SH-SY5Y (cell line): ENCODE data around the gene ZNF446.

Experiments used
- GATA2 ChIP-seq: IDR thresholded peaks from 2 replicates; pipeline ENCODE4 v1.6.1; 2011; ENCODE audit warnings: mild to moderate bottlenecking, low read depth, low read length
- GATA3 ChIP-seq: IDR thresholded peaks from 2 replicates; pipeline ENCODE4 v1.6.1; 2011; ENCODE audit warnings: low read depth, mild to moderate bottlenecking, low read length, moderate library complexity

ZNF446 gene

DNA sequence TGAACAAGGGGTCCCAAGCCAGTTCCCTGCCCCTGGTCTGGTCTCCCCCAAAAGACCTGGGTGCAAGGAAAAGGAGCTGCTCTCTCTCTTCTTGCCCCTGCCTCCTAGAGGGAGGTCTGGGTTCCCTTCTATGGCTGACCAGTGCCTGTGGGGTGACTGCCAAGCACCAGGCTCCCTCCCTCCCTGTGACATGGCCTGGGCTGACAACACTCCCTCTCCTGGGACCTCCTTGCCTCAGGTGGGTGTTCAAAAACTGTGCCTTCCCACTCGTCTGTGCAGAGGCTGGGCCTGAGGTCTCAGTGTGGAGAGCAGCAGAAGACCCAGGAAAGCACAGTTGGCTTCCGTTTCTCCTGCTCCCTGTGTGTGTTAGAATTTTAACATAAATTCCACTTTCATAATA lies 4.7 kb downstream of the ZNF446 start:
- TF ChIP-seq GATA3 (no peak), GATA2 (no peak)

DNA sequence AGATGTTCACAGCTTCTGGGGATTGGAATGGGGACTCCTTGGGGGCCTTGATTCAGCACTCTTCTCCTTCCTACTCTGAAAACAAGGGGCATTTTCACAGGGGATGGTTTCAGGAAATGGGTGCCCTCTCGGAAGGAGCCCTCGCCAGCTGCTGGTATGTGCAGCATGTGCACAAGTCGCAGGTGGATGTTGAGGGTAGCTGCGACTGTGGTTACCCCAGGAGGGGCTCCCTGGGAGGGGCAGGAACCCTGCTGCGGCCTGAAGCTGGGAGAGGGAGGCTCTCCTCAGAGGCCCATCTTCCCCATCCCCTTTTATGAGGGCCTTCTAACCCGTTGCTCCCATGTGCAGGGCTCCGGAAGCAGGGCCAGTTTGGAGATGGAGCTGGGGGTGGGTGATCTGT lies 6.2 kb downstream of the ZNF446 start:
- TF ChIP-seq GATA3 (no peak), GATA2 (no peak)

DNA sequence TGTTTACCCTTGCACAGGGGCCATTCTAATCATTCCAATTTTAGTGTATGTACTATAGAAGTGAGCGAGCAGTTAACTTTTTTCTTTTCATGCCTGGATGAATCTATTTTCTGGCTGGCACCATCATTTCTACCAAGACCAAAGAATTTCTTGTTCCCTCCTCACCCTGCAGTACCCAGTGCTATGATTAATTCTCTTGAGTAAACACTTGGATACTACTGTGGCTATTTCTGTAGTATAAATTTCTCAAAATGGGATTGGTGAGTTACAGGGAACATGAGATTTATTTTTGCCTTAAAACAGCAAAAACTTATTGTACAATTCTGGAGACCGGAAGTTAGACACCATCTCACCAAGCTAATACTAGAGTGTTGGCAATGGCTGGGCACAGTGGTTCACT lies 7.6 kb downstream of the ZNF446 start:
- TF ChIP-seq GATA3 (no peak), GATA2 (no peak)

DNA sequence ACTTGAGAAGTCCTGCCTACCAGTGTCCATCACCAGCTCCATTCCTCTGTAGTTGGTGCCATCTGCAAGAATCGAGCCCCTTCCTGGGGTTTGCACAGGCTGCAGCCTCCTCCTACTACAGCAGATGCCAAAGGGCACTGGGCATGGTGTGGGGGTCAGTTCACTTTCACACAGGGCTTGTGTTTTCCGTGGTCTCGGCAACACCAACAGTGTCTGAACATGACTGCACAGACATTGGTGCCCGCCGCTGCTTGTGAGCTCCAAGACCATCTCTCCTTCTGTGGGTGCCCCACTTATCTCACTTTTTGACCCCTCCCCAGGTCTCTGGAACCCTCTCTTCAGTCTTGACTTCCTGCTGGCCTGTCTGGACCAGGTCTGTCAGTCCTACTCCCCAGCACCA lies 15.2 kb downstream of the ZNF446 start:
- TF ChIP-seq GATA3 (no peak), GATA2 (no peak)

DNA sequence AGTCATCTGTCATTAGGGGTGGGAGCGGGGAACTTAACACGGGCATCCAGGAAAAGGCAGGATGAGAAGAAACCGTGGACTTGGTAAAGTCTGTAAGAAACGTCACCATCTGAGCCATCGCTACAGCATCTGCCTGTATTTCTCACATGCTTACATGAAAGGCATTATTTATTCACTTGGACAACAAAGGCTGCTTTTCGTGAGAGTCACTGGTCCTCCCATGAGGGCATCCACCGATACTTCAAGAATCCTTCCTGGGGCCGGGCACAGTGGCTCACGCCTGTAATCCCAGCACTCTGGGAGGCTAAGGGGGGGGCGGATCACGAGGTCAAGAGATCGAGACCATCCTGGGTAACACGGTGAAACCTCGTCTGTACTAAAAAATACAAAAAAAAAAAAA lies 16.1 kb downstream of the ZNF446 start:
- TF ChIP-seq GATA2 (no peak), GATA3 (no peak)

DNA sequence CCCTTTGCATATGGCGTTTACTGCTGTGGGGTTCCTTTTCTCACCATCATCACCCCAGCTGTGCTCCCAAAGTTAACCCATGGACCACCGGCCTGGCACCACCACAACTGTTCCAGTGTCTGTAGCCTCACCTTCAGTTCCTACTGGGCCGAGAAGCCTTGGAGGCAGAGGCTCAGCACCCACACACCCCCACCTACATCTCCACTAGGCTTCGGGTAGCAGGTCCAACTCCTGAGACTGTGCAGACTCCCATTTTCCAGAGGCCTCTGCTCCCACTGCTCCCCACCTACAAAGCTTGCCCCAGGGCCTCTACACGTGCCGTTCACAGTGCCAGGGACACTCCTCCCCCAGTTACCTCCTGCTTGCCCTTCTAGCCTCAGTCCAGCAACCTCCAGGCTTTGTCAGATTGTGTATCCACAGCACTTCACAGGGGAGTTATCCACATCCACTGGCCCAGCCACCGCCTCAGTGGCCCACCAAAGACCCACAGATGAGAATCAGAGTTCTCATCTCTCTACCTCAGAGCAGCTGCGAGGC lies 21.6 kb downstream of the ZNF446 start:
- TF ChIP-seq GATA3: no peak
- TF ChIP-seq GATA2: no peak

DNA sequence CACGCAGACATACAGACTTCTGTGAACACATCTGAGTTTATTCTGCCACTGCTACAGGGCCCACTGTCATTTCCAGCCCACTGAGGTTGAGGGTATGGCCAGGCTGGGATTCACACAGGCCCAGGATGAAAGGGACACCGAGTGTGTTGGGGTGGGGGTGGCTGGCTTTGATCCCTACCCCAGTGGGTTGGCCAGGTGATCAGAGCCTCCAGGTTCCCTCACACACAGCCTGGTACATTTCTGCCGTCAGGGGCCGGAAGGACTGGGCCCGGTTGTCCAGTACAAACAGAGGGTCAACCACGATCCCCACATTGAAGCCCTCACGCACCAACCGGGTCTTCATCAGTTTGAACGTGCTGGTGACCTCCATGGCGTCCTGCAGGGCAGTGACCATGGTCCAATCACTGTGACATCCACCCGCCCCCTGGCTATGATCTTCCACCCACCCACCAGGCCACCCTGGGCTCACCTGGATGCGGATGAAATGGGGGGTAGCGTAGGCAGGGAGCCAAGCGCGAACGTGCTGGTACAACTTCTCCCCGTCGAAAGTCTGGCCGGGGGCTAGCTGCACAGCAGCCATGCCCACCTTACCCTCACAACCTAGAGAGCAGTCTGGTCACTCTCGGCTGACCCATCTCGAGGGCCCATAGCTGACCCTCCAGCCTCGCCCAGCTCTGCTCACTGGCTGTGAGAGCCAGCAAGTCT lies 22.3 kb downstream of the ZNF446 start:
- TF ChIP-seq GATA2: no peak
- TF ChIP-seq GATA3: no peak

DNA sequence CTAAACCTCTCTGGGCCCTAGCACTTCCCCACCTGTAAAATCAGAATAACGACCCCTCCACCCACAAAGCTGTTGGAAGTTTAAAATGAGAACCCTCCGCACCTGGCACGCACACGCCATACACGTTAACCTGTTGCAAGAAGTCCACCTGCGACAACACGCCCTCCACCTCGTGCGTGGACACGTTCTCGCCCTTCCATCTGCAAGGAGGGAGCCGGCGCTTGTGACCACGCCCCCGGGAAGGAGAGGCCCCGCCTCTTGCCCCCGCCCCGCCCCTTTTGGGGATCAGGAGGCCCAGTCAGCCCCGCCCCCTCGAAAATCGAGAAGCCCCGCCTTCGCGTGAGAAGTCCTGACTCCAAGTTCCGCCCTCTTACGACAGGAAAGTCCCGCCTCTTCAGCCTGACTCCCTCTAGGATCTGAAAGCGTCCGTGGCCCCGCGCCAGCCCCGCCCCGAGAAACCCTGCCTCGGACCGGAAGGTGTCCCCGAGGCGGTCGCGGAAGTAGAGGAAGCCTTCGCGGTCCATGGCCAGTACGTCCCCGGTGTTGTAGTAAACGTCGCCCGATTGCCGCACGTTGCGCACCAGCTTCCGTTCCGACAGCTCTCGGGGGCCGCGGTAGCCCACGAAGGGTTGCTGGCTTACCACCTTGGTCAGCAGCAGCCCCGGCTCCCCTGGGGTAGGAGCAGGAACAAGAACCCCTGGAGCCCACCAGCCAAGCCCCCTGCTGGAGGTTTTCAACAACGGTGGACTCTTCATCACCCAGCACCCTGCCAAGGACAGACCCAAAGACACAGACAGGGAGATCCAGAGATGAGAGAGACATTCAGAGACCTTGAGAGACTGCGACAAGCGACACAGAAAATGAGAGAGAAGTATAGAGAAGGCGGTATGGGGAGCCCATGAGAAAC lies 23.1 kb downstream of the ZNF446 start:
- TF ChIP-seq GATA3 (no peak), GATA2 (no peak)

DNA sequence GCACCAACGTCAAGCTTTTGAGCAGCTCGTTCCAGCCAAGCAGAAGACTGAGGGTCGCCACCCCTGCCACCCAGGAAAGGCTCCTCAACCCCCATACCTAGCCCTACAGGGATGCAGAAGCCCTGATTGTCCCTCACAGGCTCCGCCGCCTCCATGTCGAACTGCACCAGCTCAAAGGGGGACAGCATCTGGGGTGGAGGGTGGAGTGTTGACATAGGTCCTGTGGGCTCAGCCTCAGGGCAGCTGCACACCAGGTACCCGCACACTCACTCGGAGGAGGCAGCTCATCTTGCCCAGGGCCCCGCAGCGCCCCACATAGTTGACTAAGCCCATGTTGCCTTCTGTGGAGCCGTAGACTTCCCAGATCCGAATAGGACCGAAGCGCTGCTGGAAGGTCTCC lies 24.1 kb downstream of the ZNF446 start:
- TF ChIP-seq GATA3 (no peak), GATA2 (no peak)

DNA sequence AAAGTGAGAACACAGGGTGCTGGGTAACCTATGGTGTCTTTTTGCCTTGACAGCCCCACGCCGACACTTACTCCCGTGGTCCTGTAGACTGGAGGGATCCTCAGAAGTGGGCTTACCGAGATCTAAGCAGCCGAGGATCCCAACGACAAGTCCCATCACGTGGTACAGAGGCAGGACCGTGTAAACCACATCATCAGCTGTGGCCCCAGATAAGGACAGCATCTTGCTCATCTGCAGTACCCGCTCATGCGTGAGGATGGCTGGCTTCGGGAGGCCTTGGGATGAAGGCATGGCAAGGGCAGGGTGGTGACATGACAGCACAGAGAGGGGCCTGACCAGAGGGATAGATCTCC lies 33.6 kb downstream of the ZNF446 start:
- TF ChIP-seq GATA3 (no peak), GATA2 (no peak)

DNA sequence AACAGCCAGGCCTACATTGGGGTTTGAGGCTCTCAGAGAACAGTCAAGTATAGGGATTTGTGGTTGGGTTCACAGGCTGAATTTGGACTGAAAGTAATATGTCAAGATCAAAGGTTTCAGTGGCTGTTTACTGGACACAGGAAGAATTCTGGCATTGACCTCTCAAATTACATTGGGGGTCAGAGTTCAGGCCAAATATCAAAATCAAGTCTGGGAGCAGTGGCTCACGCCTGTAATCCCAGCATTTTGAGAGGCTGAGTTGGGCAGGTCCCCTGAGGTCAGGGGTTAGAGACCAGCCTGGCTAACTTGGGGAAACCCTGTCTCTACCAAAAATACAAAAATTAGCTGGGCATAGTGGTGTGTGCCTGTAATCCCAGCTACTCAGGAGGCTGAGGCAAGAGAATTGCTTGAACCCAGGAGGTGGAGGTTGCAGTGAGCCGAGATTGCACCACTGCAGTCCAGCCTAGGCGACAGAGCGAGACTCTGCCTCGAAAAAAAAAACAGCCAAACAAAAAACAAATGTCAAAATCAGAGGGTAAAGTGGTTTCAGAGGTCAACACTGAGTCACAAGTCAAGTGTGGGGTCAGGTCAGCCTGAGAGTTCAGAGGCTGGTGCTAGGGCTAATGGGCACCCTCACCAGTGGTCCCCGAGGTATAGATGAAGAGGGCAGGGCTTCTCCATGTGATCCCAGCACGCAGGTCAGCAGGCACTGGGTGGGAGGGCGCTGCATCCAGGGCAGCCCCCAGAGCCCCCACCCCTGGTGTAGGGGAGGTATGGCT lies 34.1 kb downstream of the ZNF446 start:
- no peak for TF ChIP-seq GATA3
- no peak for TF ChIP-seq GATA2

DNA sequence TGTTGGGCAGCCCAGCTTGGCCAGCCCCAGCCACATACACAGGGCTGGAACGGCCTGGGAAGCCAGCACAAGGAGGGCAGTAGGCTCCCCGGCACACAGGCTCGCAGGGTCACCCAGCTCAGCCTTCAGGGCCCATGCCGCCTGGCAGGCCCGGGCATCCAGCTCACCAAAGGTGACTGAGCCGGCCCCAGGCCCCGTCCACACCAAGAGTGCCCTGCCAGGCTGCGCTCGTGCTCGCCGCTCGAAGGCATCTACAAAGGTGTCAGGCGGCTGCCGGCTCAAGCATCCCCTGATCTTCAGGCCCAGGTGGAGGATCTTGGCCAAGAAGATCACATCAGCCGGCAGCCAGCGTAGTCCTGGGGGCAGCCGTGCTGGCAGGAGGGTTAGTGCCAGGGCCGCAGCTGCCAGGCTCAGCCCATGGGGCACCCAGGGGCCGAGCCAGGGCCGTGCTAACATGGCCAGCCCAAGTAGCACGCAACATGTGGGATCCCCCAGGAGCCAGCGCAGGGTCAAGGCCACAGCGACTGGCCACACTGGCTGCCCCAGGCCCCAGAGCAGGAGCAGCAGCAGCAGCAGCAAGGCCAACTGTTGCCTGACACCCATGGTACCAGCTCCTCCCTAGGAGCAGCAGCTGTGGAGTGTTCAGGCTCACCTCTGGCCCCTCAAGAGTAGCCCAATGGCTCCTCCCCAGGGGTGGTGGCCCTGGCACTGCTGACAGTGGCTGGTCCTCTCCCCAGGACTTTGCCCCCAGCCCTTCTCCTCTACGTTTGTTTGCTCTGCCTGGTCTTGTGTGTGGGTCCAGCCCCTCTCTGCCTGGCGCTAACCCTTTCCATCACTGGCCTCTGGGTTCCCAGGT lies 35.4 kb downstream of the ZNF446 start, which contains the start of gene SLC27A5:
Gene SLC27A5 (minus strand): TSS at position 640 of the 856 bp plus-strand sequence. CDS start 37 bp downstream, at position 603.
- TF ChIP-seq GATA2 (no peak), GATA3 (no peak)

DNA sequence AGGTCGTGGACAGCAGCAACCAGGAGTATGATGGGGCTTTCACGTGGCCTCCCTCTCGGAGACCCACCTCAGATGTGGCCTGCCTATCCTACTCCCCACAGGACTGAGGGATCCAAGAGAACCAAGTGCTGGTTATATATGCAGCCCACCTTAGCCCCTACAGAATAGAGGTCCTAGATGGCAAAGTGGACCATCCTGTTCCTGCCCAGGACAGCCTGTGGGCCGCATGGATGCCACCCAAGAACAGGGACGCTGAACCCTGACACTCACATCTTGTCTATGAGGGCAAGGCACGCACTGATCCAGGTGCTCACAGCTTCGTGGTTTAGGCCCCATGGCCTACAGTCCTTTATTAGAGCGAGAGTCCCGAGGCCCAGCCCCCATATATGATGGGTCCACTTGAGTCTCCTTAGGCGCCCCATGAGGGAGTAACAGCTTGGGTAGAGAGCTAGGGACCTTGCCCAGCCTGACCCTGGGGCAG lies 37.1 kb downstream of the ZNF446 start:
- TF ChIP-seq GATA2: no peak
- TF ChIP-seq GATA3: no peak
